Natural killer cell (primary cell): ENCODE data around the gene TNFSF13B. TPM values are rescaled to one million over a fixed set of nuclear protein-coding genes. Genes with fewer than 3 reads are reported as not detected.
A peak's percentile ranks its signal among the peaks of the same experiment; 100 is the strongest.
"Not testable (repeated sequence)": the region's sequence is repeated elsewhere in the genome, so short reads cannot be mapped to it uniquely, and the experiment has no call there.

Source experiments
- ATAC-seq, 3 donors: fragments of 150-1000 bp in 2 of 3; fragments of 200-7000 bp in 1 of 3; cut with Tn5 transposase; 1 replicate in 1 of 3; 2 replicates in 2 of 3; pipeline ENCODE4 v1.10.0; 2021; ENCODE audit warnings: mild to moderate bottlenecking in 2 of 3, moderate library complexity in 2 of 3
- DNase-seq, 2 donors: peaks; one replicate each; pipeline versions ENCODE4 v3.0.0 to v3.0.0-alpha.2; 2013 to 2021; ENCODE audit warnings: mixed read lengths in 1 of 2
- H3K27ac ChIP-seq: one replicate; pipeline ENCODE4 v1.5.1; 2013; ENCODE audit warnings: mild to moderate bottlenecking, low read length
- H3K27me3 ChIP-seq: one replicate; pipeline ENCODE4 v1.6.1; 2013; ENCODE audit warnings: low read length; ENCODE audit not compliant: control insufficient read depth, insufficient read depth
- H3K36me3 ChIP-seq: one replicate; pipeline ENCODE4 v1.6.1; 2013; ENCODE audit warnings: low read length; ENCODE audit not compliant: control insufficient read depth, insufficient read depth
- H3K4me1 ChIP-seq: one replicate; pipeline ENCODE4 v1.6.1; 2013; ENCODE audit warnings: low read length; ENCODE audit not compliant: control insufficient read depth, insufficient read depth
- H3K4me3 ChIP-seq: one replicate; pipeline ENCODE4 v1.5.1; 2013; ENCODE audit warnings: low read length
- H3K9me3 ChIP-seq: one replicate; pipeline ENCODE4 v1.6.1; 2013; ENCODE audit warnings: low read length; ENCODE audit not compliant: control insufficient read depth, insufficient read depth
- H3K27ac Mint-ChIP-seq, 2 donors: one replicate each; pipeline ENCODE4 v1.8.0; 2022; ENCODE audit warnings: mild to moderate bottlenecking in 2 of 2, mixed read lengths in 2 of 2, moderate library complexity in 1 of 2
- H3K27me3 Mint-ChIP-seq, 2 donors: one replicate each; pipeline ENCODE4 v1.8.0; 2022; ENCODE audit warnings: low read depth in 2 of 2, mixed read lengths in 2 of 2
- H3K36me3 Mint-ChIP-seq: one replicate; pipeline ENCODE4 v1.8.0; 2022; ENCODE audit warnings: mixed read lengths
- H3K4me1 Mint-ChIP-seq, 2 donors: one replicate each; pipeline ENCODE4 v1.8.0; 2022; ENCODE audit warnings: mixed read lengths in 2 of 2
- H3K4me3 Mint-ChIP-seq: one replicate; pipeline ENCODE4 v1.8.0; 2022; ENCODE audit warnings: mild to moderate bottlenecking, moderate library complexity, mixed read lengths
- H3K9me3 Mint-ChIP-seq, 2 donors: one replicate each; pipeline ENCODE4 v1.8.0; 2022; ENCODE audit warnings: mixed read lengths in 2 of 2
- CTCF ChIP-seq: fragments of 200-600 bp; IDR thresholded peaks from one replicate; pipeline ENCODE4 v1.8.0; 2022; ENCODE audit warnings: antibody characterized with exemption
- WGBS: methylation state at CpG from one replicate; pipeline ENCODE4 v1.1.7; 2013; ENCODE audit warnings: missing lambda C conversion rate; ENCODE audit not compliant: insufficient coverage; 5-methylcytosine and 5-hydroxymethylcytosine counted together
- intact Hi-C: fragments of 100-400 bp; cut with micrococcal nuclease; formaldehyde crosslinking; loops from one replicate; pipeline ENCODE4 v1.14.2; 2022
- total RNA-seq, 4 donors: library from RNA; stranded (reverse); fragments of 120-200 nt in 1 of 4; gene quantifications; one replicate each; pipeline versions ENCODE4 v1.2.3 to v1.2.4, GENCODE V29; 2013 to 2022

The TNFSF13B gene
- total RNA-seq, 3 donors from 2014 or later (not counting 1 experiment from before 2014, with no cell fraction given), result 4.0 to 9.5 (median 6.3) TPM

DNA sequence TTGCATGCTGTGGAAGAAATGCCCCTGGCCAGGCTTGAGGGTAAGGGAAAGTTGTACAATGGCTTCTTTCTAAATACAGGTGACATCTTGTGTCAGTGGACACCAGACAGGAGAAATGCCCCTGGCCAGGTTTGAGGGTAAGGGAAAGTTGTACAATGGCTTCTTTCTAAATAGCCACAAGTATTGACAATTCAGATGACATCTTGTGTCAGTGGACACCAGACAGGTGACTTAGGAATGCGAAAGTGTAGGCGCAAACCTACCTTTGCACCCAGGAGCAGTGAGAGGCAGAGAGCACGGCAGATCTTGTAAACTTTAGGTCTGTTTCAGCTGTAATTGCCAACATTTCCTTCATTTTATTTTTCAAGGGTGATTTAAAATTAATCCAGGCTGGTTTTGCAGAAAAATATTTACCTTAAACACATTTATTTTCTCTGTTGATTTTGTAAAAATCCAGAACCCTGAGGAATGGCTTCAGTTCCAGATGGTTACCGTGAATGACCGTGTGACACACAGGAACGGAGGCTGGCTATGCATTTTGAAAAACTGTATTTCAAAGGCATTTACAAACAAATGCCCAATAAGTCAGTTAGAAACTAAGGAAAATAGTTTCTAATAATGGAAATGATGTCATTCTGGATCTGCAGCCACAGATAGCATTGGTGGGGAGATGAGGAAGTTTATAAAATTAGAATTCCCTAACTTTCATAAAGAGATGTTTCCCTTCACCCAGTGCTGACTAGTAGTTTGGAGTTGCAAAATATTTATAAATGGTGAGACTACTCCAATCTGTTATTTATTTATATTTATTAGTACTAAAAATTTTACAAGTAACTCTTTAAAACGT is 34.9 kb downstream of the TNFSF13B start:
- no peaks in the 10 kb centered on the region for H3K4me1 Mint-ChIP-seq
- ATAC-seq (no peak), DNase-seq (no peak)
- TF ChIP-seq CTCF, result no peak
- H3K27ac Mint-ChIP-seq, result no peak overlapping the region
- H3K36me3 Mint-ChIP-seq, result peaks cover 6% of the 10 kb centered on the region
- Histone ChIP-seq H3K27me3 (no peaks in the 10 kb centered on the region), H3K4me1 (no peaks in the 10 kb centered on the region), H3K27ac (no peak overlapping the region), H3K4me3 (no peak overlapping the region), H3K36me3 (no peaks in the 10 kb centered on the region), H3K9me3 (no peaks in the 10 kb centered on the region)
- H3K4me3 Mint-ChIP-seq, result no peak overlapping the region
- H3K27me3 Mint-ChIP-seq, result no peaks in the 10 kb centered on the region
- peaks cover 0 to 2% of the 10 kb centered on the region in 2 donors for H3K9me3 Mint-ChIP-seq
- intact Hi-C loops, result no loop called here
- WGBS, result 80% methylated on average over 6 of the region's 7 CpGs

DNA sequence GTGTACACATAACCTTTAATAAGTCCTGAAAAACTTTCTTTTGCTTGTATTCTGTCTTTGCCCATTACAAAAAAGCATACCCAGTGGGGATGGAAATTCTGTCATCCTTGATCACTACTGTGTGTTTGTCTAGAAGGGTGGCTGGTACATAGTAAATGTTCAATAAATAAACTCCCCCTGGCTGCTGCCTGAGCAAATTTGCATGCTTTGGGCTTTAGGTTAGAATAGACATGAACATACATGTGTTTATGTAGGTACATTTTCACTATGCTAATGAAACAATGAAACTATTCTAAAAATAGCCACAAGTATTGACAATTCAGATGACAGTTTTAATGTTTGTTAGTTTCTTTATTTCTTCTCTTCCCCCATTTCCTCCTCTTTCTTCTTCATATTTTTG is 36.1 kb downstream of the TNFSF13B start:
- no peak for ATAC-seq
- DNase-seq, result no peak
- Histone ChIP-seq H3K27ac (no peak overlapping the region), H3K36me3 (no peaks in the 10 kb centered on the region), H3K9me3 (no peaks in the 10 kb centered on the region), H3K4me1 (no peaks in the 10 kb centered on the region), H3K4me3 (no peak overlapping the region), H3K27me3 (no peaks in the 10 kb centered on the region)
- H3K27me3 Mint-ChIP-seq, result no peaks in the 10 kb centered on the region
- H3K4me1 Mint-ChIP-seq, result no peaks in the 10 kb centered on the region
- H3K27ac Mint-ChIP-seq, result no peak overlapping the region
- peaks cover 0 to 2% of the 10 kb centered on the region in 2 donors for H3K9me3 Mint-ChIP-seq
- H3K36me3 Mint-ChIP-seq, result peaks cover 6% of the 10 kb centered on the region
- intact Hi-C loops, result no loop called here
- TF ChIP-seq CTCF, result no peak
- no peak overlapping the region for H3K4me3 Mint-ChIP-seq

- Histone ChIP-seq H3K36me3 (no peaks in the 10 kb centered on the region), H3K4me3 (no peak overlapping the region), H3K9me3 (no peaks in the 10 kb centered on the region), H3K27me3 (no peaks in the 10 kb centered on the region), H3K27ac (no peak overlapping the region), H3K4me1 (no peaks in the 10 kb centered on the region)
- Mint-ChIP-seq H3K4me3 (no peak overlapping the region), H3K27ac (no peak overlapping the region), H3K4me1 (no peaks in the 10 kb centered on the region), H3K27me3 (no peaks in the 10 kb centered on the region), H3K9me3 (peaks cover 0 to 2% of the 10 kb centered on the region in 2 donors), H3K36me3 (peaks cover 6% of the 10 kb centered on the region)
- intact Hi-C loops, result no loop called here
- no peak for ATAC-seq
- TF ChIP-seq CTCF, result no peak
- DNase-seq, result peak in 1 of 2 donors; percentile 20
Measured at GRCh38 chr13:108306860-108307259, 37.3 kb downstream of the TNFSF13B start.

GRCh38 chr13:108311596-108311995 is 42.1 kb downstream of the TNFSF13B start:
- ATAC-seq, intact Hi-C loops, H3K27ac ChIP-seq, H3K4me3 ChIP-seq, H3K4me1 ChIP-seq, H3K9me3 Mint-ChIP-seq, H3K27me3 Mint-ChIP-seq, H3K4me3 Mint-ChIP-seq, H3K27me3 ChIP-seq, DNase-seq, H3K9me3 ChIP-seq, H3K36me3 Mint-ChIP-seq, H3K36me3 ChIP-seq, H3K27ac Mint-ChIP-seq, H3K4me1 Mint-ChIP-seq: not testable (repeated sequence)
- WGBS, result 87% methylated on average over 3 of the region's 4 CpGs
